Peyer's patch (tissue), 4 donors: Measurements from ENCODE around the gene LRP2BP. TPM values are rescaled to one million over a fixed set of nuclear protein-coding genes. Genes with fewer than 3 reads are reported as not detected.

Experiments
- DNase-seq, 3 donors: peaks; one replicate each; pipeline ENCODE4 v3.0.0-alpha.2; 2017 to 2019
- H3K27ac ChIP-seq, 4 donors: fragments of 200-600 bp; sonication (generic); one replicate each; pipeline ENCODE4 v1.5.1; 2016 to 2019
- H3K27me3 ChIP-seq, 2 donors: fragments of 200-600 bp; sonication (generic); one replicate each; pipeline ENCODE4 v1.5.1; 2019
- H3K36me3 ChIP-seq, 3 donors: fragments of 200-600 bp; sonication (generic); one replicate each; pipeline ENCODE4 v1.5.1; 2016 to 2019
- H3K4me1 ChIP-seq, 4 donors: fragments of 200-600 bp; sonication (generic); one replicate each; pipeline ENCODE4 v1.5.1; 2016 to 2019
- H3K4me3 ChIP-seq, 4 donors: fragments of 200-600 bp; sonication (generic); 1 replicate in 3 of 4; 2 replicates in 1 of 4; pipeline ENCODE4 v1.5.1; 2016 to 2019; ENCODE audit warnings: mild to moderate bottlenecking in 1 of 4
- H3K9me3 ChIP-seq, 4 donors: fragments of 200-600 bp; sonication (generic); one replicate each; pipeline ENCODE4 v1.5.1; 2016 to 2019; ENCODE audit warnings: mild to moderate bottlenecking in 1 of 4
- POLR2A ChIP-seq, 2 donors: fragments of 450-650 bp; IDR thresholded peaks; one replicate each; pipeline ENCODE4 v1.5.1; 2017; ENCODE audit warnings: antibody characterized with exemption in 2 of 2, mild to moderate bottlenecking in 2 of 2, moderate library complexity in 2 of 2
- total RNA-seq, 4 donors: library from RNA; depleted of rRNA; stranded (reverse); fragments of >200 nt; gene quantifications; one replicate each; pipeline ENCODE4 v1.1.0, GENCODE V29; 2016
- TF ChIP-seq, protein P1 (sequence below), 6 experiments: fragments of 450-650 bp in 4 of 6; fragments of 200-600 bp in 2 of 6; sonication (generic) in 1 of 6; IDR thresholded peaks; one replicate each; pipeline ENCODE4 v1.5.1; 2017 to 2019; ENCODE audit warnings: antibody characterized with exemption in 6 of 6, mild to moderate bottlenecking in 3 of 6, moderate library complexity in 1 of 6

Gene LRP2BP
- total RNA-seq, 4 donors from 2014 or later: 0.35 to 1.2 TPM; not detected in 2

DNA sequence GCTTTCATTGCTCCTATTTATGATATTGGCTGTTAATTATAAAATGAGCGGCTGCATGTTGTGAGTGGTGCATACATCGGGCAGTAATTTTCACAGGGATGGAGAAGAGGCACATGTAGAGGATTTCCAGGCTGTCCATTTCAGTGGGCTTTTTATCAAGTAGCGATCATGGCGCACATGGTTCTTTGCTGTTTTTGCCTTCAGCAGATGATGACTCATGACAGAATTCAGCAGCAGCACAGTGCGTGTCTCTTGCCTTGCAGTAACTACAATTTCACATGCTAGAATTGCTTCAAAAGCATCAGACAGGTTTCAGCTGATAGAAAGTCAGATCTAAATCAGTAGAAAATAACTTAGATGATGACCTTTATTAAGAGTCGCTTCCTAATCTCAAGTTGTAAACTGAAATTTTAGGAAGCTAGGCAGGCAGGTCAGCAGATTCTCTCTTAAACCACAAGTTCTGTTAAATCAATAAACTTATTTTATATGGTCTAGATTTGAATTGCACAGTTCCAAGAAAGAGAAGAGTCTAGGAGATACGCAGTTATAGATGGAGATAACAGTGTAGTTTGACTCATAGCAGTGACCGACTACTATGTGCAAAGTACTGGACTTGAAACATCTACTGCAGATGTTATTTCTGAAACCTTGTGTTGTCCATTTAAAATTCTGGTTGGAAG is 35.8 kb downstream of the LRP2BP start:
- TF ChIP-seq, protein P1, sequence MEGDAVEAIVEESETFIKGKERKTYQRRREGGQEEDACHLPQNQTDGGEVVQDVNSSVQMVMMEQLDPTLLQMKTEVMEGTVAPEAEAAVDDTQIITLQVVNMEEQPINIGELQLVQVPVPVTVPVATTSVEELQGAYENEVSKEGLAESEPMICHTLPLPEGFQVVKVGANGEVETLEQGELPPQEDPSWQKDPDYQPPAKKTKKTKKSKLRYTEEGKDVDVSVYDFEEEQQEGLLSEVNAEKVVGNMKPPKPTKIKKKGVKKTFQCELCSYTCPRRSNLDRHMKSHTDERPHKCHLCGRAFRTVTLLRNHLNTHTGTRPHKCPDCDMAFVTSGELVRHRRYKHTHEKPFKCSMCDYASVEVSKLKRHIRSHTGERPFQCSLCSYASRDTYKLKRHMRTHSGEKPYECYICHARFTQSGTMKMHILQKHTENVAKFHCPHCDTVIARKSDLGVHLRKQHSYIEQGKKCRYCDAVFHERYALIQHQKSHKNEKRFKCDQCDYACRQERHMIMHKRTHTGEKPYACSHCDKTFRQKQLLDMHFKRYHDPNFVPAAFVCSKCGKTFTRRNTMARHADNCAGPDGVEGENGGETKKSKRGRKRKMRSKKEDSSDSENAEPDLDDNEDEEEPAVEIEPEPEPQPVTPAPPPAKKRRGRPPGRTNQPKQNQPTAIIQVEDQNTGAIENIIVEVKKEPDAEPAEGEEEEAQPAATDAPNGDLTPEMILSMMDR (IDR thresholded peaks at IDR 0.05): no peak
- TF ChIP-seq POLR2A (IDR thresholded peaks at IDR 0.05): no peak
- no peaks in the 10 kb centered on the region for H3K4me1 ChIP-seq
- H3K9me3 ChIP-seq: no peaks in the 10 kb centered on the region
- no peaks in the 10 kb centered on the region for H3K27me3 ChIP-seq
- peaks cover 0 to 16% (median 0%) of the 10 kb centered on the region in 3 donors for H3K36me3 ChIP-seq
- DNase-seq: no peak
- H3K4me3 ChIP-seq: no peak overlapping the region
- no peak overlapping the region for H3K27ac ChIP-seq

DNA sequence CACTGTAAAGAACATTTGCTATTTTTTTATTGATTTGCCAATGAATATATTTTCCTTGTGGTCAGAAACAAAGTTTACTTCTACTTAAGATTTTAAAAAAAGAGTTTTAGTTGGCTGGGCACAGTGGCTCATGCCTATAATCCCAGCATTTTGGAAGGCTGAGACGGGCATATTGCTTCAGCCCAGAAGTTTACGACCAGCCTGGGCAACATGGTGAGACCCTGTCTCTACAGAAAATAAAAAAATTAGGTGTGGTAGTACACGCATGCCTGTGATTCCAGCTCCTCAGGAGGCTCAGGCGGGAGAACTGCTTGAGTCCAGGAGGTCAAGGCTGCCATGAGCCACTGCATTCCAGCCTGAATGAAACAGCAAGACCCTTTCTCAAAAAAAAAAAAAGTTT is 36.8 kb downstream of the LRP2BP start:
- no peak for DNase-seq
- Histone ChIP-seq H3K27me3 (no peaks in the 10 kb centered on the region), H3K9me3 (no peaks in the 10 kb centered on the region), H3K27ac (no peak overlapping the region), H3K4me3 (no peak overlapping the region), H3K4me1 (no peaks in the 10 kb centered on the region), H3K36me3 (peaks cover 0 to 16% (median 0%) of the 10 kb centered on the region in 3 donors)
- no peak for TF ChIP-seq POLR2A (IDR thresholded peaks at IDR 0.05)

DNA sequence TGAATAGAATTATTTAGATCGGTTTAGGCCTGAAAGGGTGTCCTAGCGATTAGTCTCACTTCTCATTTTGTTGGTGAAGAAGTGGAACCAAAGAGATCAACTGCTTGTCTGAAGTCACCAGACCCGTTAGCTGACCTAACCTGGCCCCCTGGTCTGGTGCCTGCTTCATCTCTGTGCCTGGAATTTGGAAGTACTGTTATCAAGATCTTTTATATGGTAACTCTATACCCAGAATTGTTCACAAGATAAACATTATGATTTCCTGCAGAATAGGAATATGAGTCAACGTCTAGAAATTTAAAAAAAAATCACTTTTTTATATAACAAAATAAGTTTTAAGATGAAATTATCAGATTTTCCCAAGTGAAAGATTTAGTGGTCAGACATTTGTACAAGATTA is 37.2 kb downstream of the LRP2BP start:
- TF ChIP-seq, protein P1 (IDR thresholded peaks at IDR 0.05): no peak
- TF ChIP-seq POLR2A (IDR thresholded peaks at IDR 0.05): no peak
- Histone ChIP-seq H3K36me3 (peaks cover 0 to 16% (median 0%) of the 10 kb centered on the region in 3 donors), H3K4me1 (no peaks in the 10 kb centered on the region), H3K9me3 (no peaks in the 10 kb centered on the region), H3K4me3 (no peak overlapping the region), H3K27ac (no peak overlapping the region), H3K27me3 (no peaks in the 10 kb centered on the region)
- no peak for DNase-seq

DNA sequence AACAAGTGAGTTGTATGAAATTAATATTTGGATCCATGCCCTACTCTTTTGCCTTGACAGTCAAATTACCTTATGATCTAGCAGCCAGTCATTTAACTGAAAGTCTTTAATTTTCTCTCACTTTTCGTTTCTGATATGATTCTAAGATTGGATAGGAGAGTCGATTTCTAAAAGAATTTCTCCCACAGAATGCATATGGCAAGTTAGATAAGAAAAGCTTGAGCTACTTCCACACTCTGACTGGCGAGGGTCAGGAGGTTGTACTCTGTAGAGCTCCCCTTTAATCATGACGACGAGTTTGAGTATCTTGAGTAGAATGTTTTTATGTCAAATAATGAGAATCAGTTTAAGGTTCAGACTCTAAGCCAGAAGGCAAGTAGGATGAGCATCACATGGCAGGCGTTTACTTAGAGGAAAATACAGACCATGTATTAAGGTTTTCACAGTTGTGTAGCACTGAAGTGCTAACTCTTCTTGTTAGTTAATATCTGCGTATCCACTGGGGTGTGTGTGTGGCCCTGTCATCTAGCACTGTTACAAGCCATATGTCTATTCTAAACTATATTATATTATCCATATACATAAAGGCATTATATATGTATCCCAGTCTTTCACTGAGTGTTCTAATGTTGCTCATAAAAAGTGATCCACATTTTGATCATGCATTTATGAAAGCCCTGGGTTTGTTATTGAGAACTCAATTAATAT is 37.8 kb downstream of the LRP2BP start:
- Histone ChIP-seq H3K36me3 (peaks cover 0 to 16% (median 0%) of the 10 kb centered on the region in 3 donors), H3K9me3 (no peaks in the 10 kb centered on the region), H3K27ac (no peak overlapping the region), H3K27me3 (no peaks in the 10 kb centered on the region), H3K4me1 (no peaks in the 10 kb centered on the region), H3K4me3 (no peak overlapping the region)
- no peak for DNase-seq
- no peak for TF ChIP-seq POLR2A (IDR thresholded peaks at IDR 0.05)
- TF ChIP-seq, protein P1 (IDR thresholded peaks at IDR 0.05): no peak

DNA sequence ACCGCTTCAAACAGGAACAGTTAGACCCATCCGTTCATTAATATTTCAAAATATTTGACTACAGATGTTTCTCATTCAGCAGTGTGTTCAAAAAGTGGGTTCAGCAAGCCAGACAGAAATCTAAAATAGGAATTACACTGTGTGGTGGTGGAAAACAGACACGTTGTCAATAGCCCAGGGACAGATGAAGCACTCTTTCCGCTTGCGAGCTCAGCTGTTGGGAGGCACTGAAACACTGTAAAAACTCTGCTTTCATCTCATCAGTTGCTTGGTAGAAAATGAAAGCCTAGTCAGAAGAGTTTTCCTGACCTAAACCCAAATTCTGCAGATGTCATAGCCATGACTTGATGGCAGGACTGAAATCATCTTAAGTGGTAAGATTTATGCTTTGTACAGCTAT is 38.5 kb downstream of the LRP2BP start:
- no peaks in the 10 kb centered on the region for H3K4me1 ChIP-seq
- DNase-seq: no peak
- TF ChIP-seq, protein P1 (IDR thresholded peaks at IDR 0.05): no peak
- no peak for TF ChIP-seq POLR2A (IDR thresholded peaks at IDR 0.05)
- H3K9me3 ChIP-seq: no peaks in the 10 kb centered on the region
- no peaks in the 10 kb centered on the region for H3K27me3 ChIP-seq
- H3K27ac ChIP-seq: no peak overlapping the region
- H3K4me3 ChIP-seq: no peak overlapping the region
- H3K36me3 ChIP-seq: peaks cover 0 to 16% (median 0%) of the 10 kb centered on the region in 3 donors

DNA sequence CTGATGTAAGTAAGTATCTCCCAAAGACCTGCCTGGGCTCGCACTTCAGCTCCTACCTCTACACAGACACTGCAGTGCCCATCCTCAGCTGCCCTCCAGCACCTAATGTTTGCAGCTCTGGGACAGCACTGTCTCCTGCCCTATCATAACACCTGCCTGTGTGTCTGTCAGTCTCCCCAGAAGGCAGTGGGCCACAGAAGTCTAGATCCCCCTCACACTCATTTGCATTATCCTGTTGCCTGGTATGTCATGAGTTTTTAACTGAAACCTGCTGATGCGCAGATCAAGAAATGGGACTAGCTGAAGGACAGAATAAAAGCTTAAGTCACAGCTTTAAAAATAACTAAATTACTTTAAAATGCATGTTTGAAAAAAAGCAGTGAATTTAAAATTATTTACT is 43.0 kb downstream of the LRP2BP start:
- Histone ChIP-seq H3K27me3 (no peaks in the 10 kb centered on the region), H3K27ac (no peak overlapping the region), H3K9me3 (no peaks in the 10 kb centered on the region), H3K4me3 (no peak overlapping the region), H3K36me3 (peaks cover 0 to 13% (median 0%) of the 10 kb centered on the region in 3 donors), H3K4me1 (no peaks in the 10 kb centered on the region)
- no peak for DNase-seq
- TF ChIP-seq POLR2A (IDR thresholded peaks at IDR 0.05): no peak
- TF ChIP-seq, protein P1 (IDR thresholded peaks at IDR 0.05): no peak
